ENCODE data around the gene PSME2.

Gene PSME2

DNA sequence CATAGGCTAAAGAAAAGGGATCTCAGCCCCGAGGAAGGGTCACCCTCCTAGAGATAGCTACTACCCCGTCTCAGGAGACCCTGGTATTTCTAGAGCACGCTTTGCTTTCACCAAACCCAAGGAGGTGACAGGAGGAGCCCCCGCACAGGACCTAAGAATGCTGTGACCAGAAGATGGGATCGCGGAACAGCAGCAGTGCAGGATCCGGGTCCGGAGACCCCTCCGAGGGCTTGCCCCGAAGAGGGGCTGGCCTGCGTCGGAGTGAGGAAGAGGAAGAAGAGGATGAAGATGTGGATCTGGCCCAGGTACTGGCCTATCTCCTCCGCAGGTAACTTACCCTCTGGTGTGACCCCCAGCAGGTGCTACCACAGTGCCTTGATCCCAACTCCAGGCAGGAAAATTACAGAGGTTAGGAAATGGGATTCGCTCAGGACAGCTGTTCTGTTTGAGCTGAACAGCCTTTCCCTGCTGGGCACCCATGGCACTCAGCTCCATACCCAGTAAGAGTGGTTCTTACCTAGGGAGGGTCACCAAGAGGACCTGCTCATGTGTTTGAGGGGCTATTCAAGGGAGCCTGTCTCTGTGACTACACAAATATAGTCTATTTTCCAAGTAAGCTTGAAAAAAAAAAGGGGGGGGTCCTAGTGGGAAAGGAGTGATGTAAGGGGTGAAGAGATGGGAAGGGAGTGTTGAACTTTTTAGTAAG, 30.8 kb downstream of the PSME2 start:
- TF ChIP-seq, protein P1, sequence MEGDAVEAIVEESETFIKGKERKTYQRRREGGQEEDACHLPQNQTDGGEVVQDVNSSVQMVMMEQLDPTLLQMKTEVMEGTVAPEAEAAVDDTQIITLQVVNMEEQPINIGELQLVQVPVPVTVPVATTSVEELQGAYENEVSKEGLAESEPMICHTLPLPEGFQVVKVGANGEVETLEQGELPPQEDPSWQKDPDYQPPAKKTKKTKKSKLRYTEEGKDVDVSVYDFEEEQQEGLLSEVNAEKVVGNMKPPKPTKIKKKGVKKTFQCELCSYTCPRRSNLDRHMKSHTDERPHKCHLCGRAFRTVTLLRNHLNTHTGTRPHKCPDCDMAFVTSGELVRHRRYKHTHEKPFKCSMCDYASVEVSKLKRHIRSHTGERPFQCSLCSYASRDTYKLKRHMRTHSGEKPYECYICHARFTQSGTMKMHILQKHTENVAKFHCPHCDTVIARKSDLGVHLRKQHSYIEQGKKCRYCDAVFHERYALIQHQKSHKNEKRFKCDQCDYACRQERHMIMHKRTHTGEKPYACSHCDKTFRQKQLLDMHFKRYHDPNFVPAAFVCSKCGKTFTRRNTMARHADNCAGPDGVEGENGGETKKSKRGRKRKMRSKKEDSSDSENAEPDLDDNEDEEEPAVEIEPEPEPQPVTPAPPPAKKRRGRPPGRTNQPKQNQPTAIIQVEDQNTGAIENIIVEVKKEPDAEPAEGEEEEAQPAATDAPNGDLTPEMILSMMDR (IDR thresholded peaks at IDR 0.05; ENCODE audit: low read depth, low read length): no peak
- H3K4me3 ChIP-seq (ENCODE audit: low read depth, low read length): peak overlapping the region; percentile 72

DNA sequence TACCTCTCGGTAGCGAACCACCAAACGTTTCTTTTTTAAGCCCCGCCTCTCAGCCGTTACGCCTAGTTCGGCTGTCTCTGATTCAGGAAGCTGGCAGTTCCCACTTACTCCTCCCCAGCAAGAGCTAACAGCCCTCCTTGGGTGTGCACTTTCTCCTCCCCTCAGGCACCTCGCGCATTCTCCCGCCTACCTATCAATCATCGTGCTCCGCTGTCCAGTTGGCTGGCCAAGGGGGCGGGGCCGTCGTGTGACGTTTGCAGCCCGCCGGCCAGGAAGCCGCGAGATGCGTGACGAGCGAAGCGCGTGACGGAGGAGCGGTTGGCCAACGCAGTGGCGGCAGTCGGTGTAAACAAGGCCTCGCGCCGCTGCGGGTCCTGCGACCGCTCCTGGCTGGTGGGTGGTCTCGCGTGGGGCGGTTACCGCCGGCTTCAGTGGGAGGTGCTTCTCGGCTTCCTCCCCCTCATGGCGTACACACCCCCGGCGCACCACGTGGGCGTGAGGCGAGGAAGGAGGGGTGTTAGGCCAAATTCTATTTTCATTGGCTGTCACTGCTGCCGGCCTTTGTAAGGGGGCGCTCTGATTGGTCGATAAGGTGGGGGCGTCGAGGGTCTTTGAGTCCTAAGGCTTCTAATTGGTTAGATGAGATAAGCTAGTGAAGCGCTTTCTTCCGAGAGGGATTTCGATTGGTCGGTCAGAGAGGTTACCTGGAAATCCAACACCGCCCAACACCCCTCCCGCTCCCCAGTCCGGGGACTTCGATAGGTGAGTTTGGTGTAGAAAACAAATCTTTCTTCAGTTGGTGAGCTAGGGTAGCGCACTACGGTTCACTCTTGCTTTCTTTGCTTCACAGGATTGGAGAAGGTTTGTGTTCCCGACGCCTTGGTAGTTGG, 31.6 kb downstream of the PSME2 start, which contains the start of the genes DCAF11 and NRL:
Gene DCAF11 (plus strand): TSS at position 246 of the 890 bp plus-strand sequence. CDS start 818 bp downstream, outside the sequence.
Gene NRL (minus strand): TSS at position 418 of the 890 bp plus-strand sequence. CDS start 32,101 bp downstream, outside the sequence.
- H3K4me3 ChIP-seq (ENCODE audit: low read depth, low read length): peak within 1 kb of the TSS; percentile 72
- TF ChIP-seq, protein P1 (IDR thresholded peaks at IDR 0.05; ENCODE audit: low read depth, low read length): no peak

DNA sequence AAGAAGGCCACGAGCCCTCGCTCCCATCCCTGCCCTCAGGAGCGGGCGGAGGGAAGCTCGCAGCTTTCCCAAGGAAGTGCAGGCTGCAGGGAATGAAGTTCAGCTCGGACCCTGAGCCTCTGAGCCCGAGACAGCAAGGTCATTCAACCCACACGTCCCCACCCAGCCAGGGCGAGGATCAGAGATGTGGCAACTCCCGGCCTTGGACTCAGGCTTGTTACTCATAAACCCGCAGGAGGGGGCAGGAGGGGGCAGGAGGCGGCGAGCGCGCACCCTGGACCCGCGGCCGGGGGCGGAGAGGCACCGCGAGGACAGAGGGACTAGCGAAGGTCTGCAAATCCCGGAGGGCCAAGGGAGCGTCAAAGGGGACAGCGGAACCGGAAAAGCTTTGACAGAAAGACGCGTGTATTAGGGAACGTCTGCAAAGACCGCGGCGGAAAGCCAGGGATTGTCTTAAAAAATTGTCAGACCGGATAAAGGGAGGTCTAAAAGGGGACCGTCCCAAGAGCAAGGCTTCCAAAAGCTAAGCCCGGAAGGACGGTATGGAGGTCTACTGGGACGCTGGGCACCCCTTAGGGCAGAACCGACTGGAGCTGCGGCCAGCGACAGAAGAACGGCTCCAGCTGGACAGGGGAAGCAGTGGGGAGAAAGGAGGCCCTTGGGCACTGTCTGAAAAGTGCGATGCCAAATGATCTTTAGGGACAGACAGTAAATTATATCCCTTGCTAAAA, 32.4 kb downstream of the PSME2 start:
- TF ChIP-seq, protein P1 (IDR thresholded peaks at IDR 0.05; ENCODE audit: low read depth, low read length): no peak
- H3K4me3 ChIP-seq (ENCODE audit: low read depth, low read length): peak overlapping the region; percentile 72

DNA sequence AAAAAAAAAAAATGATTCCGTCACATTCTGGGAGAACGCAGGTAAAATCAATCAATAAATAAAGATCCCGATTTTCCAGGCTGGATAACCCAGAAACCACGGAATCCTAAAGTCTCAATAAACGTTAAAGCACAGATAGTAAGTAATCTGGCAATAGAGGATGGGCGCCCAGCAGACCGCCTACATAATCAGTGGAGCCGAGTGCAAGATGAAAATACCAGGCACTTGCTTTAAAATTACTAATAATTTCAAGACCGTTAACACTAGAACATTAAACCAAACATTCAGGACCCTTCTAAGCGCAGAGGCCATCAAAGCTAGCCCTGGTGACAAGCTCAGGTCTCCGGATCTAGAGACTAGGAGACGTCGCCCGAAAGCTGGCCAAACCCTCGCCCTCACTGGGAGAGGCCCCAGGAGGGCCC, 33.0 kb downstream of the PSME2 start:
- H3K4me3 ChIP-seq (ENCODE audit: low read depth, low read length): peak overlapping the region; percentile 72
- TF ChIP-seq, protein P1 (IDR thresholded peaks at IDR 0.05; ENCODE audit: low read depth, low read length): no peak

DNA sequence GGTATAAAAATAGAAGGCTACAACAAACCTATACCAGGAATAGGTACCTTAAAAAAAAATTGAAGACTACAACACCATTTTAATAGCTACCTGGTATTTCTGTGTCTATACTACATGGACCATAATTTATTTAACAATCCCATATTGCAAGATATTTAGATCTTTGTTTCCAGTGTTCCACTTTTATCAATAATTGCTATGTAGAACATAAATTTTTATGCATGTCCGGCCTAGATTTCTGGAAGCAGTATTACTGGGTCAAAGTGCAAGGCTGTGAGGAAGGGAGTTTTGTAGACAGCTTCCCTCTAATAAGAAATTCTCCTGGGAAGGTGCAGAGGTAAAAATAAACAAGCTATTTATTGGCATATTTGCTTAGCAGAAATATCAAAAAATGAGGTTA, 35.9 kb downstream of the PSME2 start:
- TF ChIP-seq, protein P1 (IDR thresholded peaks at IDR 0.05; ENCODE audit: low read depth, low read length): no peak
- no peak overlapping the region for H3K4me3 ChIP-seq (ENCODE audit: low read depth, low read length)

DNA sequence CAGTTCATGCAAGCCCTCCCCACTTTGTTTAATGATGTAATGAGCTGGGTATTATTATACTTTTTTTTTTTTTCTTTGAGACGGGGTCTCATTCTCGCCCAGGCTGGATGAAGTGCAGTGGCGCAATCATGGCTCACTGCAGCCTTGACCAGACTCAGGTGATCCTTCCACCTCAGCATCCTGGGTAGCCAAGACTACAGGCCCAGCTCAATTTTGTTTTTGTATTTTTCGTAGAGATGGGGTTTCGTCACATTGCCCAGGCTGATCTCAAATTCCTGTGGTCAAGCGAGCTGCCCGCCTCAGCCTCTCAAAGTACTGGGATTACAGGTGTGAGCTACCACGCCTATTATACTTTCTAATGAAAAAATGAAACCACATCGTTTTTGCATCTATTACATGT, 36.4 kb downstream of the PSME2 start:
- H3K4me3 ChIP-seq (ENCODE audit: low read depth, low read length): no peak overlapping the region

More for the DNA sequence above, 36.4 kb downstream of the PSME2 start:
- TF ChIP-seq, protein P1 (IDR thresholded peaks at IDR 0.05; ENCODE audit: low read depth, low read length): no peak

Measured in WI38 (cell line).